GM23248 (cell line): ENCODE data around the gene LMNB1. TPM values are rescaled to one million over a fixed set of nuclear protein-coding genes. Genes with fewer than 3 reads are reported as not detected.
"Not testable (repeated sequence)": the region's sequence is repeated elsewhere in the genome, so short reads cannot be mapped to it uniquely, and the experiment has no call there.

ENCODE experiments used
- DNase-seq: peaks from one replicate; pipeline ENCODE4 v3.0.0-alpha.2; 2015
- H2AFZ ChIP-seq: fragments of 200-600 bp; sonication (generic); 2 replicates; pipeline ENCODE4 v1.6.1; 2016; ENCODE audit warnings: antibody characterized with exemption
- H3F3A ChIP-seq: fragments of 200-600 bp; sonication (generic); 2 replicates; pipeline ENCODE4 v1.6.1; 2016; ENCODE audit warnings: mild to moderate bottlenecking, antibody characterized with exemption, mixed run types; ENCODE audit not compliant: insufficient read depth
- H3K27ac ChIP-seq: fragments of 200-600 bp; sonication (generic); 2 replicates; pipeline ENCODE4 v1.5.1; 2016; ENCODE audit warnings: mild to moderate bottlenecking
- H3K27me3 ChIP-seq: fragments of 200-600 bp; sonication (generic); replicated peaks from 2 replicates; pipeline ENCODE4 v1.6.1; 2016; ENCODE audit warnings: mild to moderate bottlenecking; ENCODE audit not compliant: insufficient read depth
- H3K36me3 ChIP-seq: fragments of 200-600 bp; sonication (generic); 2 replicates; pipeline ENCODE4 v1.6.1; 2016; ENCODE audit warnings: low read depth, mild to moderate bottlenecking
- H3K4me1 ChIP-seq: fragments of 200-600 bp; sonication (generic); 2 replicates; pipeline ENCODE4 v1.6.1; 2016; ENCODE audit warnings: mild to moderate bottlenecking; ENCODE audit not compliant: insufficient read depth
- H3K4me2 ChIP-seq: fragments of 200-600 bp; sonication (generic); one replicate; pipeline ENCODE4 v1.6.1; 2016; ENCODE audit warnings: mild to moderate bottlenecking; ENCODE audit not compliant: unreplicated experiment
- H3K4me3 ChIP-seq: fragments of 200-600 bp; sonication (generic); 2 replicates; pipeline ENCODE4 v1.5.1; 2016; ENCODE audit warnings: mild to moderate bottlenecking
- H3K79me2 ChIP-seq: fragments of 200-600 bp; sonication (generic); 2 replicates; pipeline ENCODE4 v1.6.1; 2016; ENCODE audit warnings: mild to moderate bottlenecking; ENCODE audit not compliant: insufficient read depth
- H3K9ac ChIP-seq: fragments of 200-600 bp; sonication (generic); 2 replicates; pipeline ENCODE4 v1.6.1; 2016; ENCODE audit warnings: mild to moderate bottlenecking
- H3K9me2 ChIP-seq: fragments of 200-600 bp; sonication (generic); 2 replicates; pipeline ENCODE4 v1.6.1; 2016; ENCODE audit warnings: mixed run types, mild to moderate bottlenecking, moderate library complexity; ENCODE audit not compliant: insufficient read depth
- H3K9me3 ChIP-seq: fragments of 200-600 bp; sonication (generic); one replicate; pipeline ENCODE4 v1.6.1; 2017; ENCODE audit warnings: low read depth
- H4K20me1 ChIP-seq: fragments of 200-600 bp; sonication (generic); 2 replicates; pipeline ENCODE4 v1.6.0; 2016; ENCODE audit not compliant: insufficient read depth
- EZH2 ChIP-seq: fragments of 200-600 bp; sonication (generic); IDR thresholded peaks from 2 replicates; pipeline ENCODE4 v1.6.1; 2018; ENCODE audit warnings: antibody characterized with exemption, mild to moderate bottlenecking; ENCODE audit not compliant: insufficient read depth, poor library complexity, severe bottlenecking
- EZH2phosphoT487 ChIP-seq: fragments of 200-600 bp; sonication (generic); IDR thresholded peaks from 2 replicates; pipeline ENCODE4 v1.6.1; 2018; ENCODE audit warnings: antibody characterized with exemption, moderate library complexity, mild to moderate bottlenecking, low read depth; ENCODE audit not compliant: insufficient read depth
- WGBS, 2 experiments: methylation state at CpG; one replicate each; pipeline ENCODE4 v1.1.6; 2015 to 2017; ENCODE audit warnings: low lambda C conversion rate in 2 of 2, low coverage in 1 of 2; ENCODE audit errors: missing lambda C conversion rate in 2 of 2; 5-methylcytosine and 5-hydroxymethylcytosine counted together
- in situ Hi-C: fragments of 300-500 bp; cut with MboI; formaldehyde crosslinking; loops from 2 replicates; pipeline ENCODE4 v1.15.0; 2020
- polyA plus RNA-seq: library from polyadenylated mRNA; unstranded; fragments of >200 nt; fragmentation: Nextera tagmentation; extraction: Ambion mirVana; gene quantifications from 2 replicates; pipeline ENCODE4 v1.2.1, GENCODE V29; 2016
- total RNA-seq: library from RNA; depleted of rRNA; stranded (reverse); fragments of >200 nt; shearing (Covaris generic); gene quantifications from 2 replicates; pipeline ENCODE4 v1.2.3, GENCODE V29; 2014

The LMNB1 gene
- total and polyA plus RNA-seq, 2 experiments from 2014 or later: 4.3 to 44.1 TPM

DNA sequence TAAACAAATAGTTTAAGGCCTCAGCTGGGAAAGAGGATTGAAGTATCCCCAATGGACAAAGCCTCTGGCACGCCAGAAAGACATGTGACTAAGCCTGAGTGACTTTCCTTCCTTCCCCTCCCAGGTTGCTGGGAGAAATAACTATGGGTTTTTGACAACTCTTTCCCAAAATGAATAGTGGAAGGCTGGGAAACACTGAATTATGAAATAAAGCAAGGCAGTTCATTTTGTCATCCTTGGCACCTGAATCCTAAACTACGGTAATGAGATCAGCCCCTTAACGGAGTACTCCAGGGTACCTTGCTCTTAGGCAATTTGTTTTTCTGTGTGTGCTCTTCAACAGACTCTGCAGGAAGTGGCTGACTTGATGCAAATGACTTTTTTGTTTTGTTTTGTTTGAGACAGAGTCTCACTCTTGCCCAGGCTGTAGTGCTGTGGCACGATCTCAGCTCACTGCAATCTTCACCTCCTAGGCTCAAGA is 75.2 kb downstream of the LMNB1 start:
- H3K36me3 ChIP-seq: no peaks in the 10 kb centered on the region
- no peaks in the 10 kb centered on the region for H4K20me1 ChIP-seq
- H2AFZ ChIP-seq: no peak overlapping the region
- no peaks in the 10 kb centered on the region for H3K27me3 ChIP-seq
- no peaks in the 10 kb centered on the region for H3K4me1 ChIP-seq
- no peaks in the 10 kb centered on the region for H3K79me2 ChIP-seq
- H3K4me3 ChIP-seq: no peak overlapping the region
- no peak overlapping the region for H3K9ac ChIP-seq
- no peak overlapping the region for H3K27ac ChIP-seq
- whole genome bisulfite sequencing, 2 experiments: 39 to 40% methylated on average over 4 of the region's 4 CpGs
- peak; percentile 40 for DNase-seq
- no peaks in the 10 kb centered on the region for H3F3A ChIP-seq
- no peaks in the 10 kb centered on the region for H3K9me2 ChIP-seq
- no peaks in the 10 kb centered on the region for H3K9me3 ChIP-seq
- in situ Hi-C loops: no loop called here
- TF ChIP-seq EZH2 (no peak), EZH2phosphoT487 (no peak)
- H3K4me2 ChIP-seq: no peak overlapping the region

DNA sequence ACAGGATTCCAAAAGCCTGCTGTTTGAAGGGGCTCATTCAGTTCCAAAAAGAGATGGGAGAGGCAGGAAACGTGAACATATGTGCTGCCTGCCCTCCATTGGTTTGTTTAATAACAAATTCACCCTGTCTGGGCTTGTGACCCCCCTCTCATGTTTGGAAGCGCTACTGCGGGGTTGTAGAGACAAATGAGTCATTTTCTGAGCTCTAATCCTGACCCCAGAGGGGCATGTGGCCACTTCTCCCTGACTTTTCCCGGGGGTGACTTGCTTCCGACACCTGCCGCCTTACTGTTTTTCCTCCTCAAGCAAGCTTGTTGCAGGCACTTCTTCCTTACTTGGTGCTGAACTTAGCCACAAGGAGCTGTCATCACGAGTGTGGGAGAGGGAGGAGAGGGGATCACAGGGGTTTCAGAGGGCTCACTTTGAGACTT is 75.9 kb downstream of the LMNB1 start:
- no peaks in the 10 kb centered on the region for H3K9me3 ChIP-seq
- H3K4me2 ChIP-seq: no peak overlapping the region
- H3K79me2 ChIP-seq: no peaks in the 10 kb centered on the region
- H4K20me1 ChIP-seq: no peaks in the 10 kb centered on the region
- no peaks in the 10 kb centered on the region for H3K27me3 ChIP-seq
- no peaks in the 10 kb centered on the region for H3K36me3 ChIP-seq
- H3K9ac ChIP-seq: no peak overlapping the region
- no peaks in the 10 kb centered on the region for H3F3A ChIP-seq
- no peak overlapping the region for H3K27ac ChIP-seq
- H3K4me1 ChIP-seq: peaks cover 4% of the 10 kb centered on the region
- no peak for DNase-seq
- no peak overlapping the region for H3K4me3 ChIP-seq
- no peak for TF ChIP-seq EZH2phosphoT487
- no peak for TF ChIP-seq EZH2
- no peak overlapping the region for H2AFZ ChIP-seq
- no peaks in the 10 kb centered on the region for H3K9me2 ChIP-seq
- WGBS, 2 experiments: 71% methylated on average over 7 of the region's 7 CpGs
- in situ Hi-C loops: no loop called here

DNA sequence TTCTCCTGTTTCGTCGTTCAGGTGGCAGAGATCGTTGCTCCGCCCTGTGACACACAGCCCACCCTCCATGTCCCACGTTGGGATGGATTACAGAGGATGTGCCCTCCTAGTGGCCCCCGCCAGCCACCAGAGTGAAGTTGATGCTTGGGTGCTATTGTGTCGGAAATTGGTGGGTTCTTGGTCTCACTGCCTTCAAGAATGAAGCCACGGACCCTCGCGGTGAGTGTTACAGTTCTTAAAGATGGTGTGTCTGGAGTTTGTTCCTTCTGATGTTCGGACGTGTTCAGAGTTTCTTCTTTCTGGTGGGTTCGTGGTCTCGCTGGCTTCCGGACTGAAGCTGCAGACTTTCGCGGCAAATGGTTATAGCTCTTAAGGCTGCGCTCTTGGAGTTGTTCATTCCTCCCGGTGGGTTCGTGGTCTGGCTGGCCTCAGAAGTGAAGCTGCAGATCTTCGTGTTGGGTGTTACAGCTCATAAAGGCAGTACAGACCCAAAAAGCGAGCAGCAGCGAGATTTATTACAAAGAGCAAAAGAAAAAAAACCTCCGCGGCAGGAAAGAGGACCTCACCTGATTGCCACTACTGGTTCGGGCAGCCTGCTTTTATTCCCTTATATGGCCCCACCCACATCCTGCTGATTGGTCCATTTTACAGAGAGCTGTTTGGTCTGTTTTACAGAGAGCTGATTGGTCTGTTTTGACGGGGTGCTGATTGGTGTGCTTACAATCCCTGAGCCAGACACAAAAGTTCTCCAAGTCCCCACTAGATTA is 76.8 kb downstream of the LMNB1 start:
- H3K4me1 ChIP-seq, H3K27me3 ChIP-seq, H3K9me3 ChIP-seq, H3K36me3 ChIP-seq, H3K4me2 ChIP-seq, H3K79me2 ChIP-seq, DNase-seq, H3K27ac ChIP-seq, H3K4me3 ChIP-seq, H4K20me1 ChIP-seq, H2AFZ ChIP-seq, H3K9ac ChIP-seq, H3K9me2 ChIP-seq, H3F3A ChIP-seq, in situ Hi-C loops: not testable (repeated sequence)
- WGBS, 2 experiments: 95 to 97% methylated on average over 26 to 27 of the region's 27 CpGs

DNA sequence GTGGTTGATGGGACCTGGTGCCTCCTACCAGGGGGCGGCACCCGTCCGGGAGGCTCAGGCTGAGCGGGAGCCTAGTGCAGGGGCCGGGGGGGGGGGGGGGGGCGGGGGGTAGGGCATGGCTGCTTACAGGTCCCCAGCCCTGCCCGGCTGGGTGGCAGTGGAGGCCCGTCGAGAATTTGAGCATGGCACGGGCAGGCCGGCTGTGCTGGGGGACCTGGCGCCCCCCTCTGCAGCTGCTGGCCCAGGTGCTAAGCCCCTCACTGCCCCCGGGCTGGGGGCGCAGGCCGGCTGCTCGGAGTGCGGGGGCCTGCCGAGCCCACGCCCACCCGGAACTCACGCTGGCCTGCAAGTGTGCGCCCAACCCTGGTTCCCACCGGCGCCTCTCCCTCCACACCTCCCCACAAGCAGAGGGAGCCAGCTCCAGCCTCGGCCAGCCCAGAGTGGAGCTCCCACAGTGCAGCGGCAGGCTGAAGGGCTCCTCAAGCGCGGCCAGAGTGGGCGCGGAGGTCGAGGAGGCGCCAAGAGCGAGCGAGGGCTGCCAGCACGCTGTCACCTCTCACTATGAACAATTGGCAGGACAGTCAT is 77.7 kb downstream of the LMNB1 start:
- Histone ChIP-seq H3K9me3 (no peaks in the 10 kb centered on the region), H3K4me3 (no peak overlapping the region), H3K4me1 (peaks cover 5% of the 10 kb centered on the region), H4K20me1 (no peaks in the 10 kb centered on the region), H3K27ac (no peak overlapping the region), H3F3A (no peaks in the 10 kb centered on the region), H3K36me3 (no peaks in the 10 kb centered on the region), H3K9ac (no peak overlapping the region), H2AFZ (no peak overlapping the region), H3K9me2 (no peaks in the 10 kb centered on the region), H3K27me3 (no peaks in the 10 kb centered on the region), H3K4me2 (no peak overlapping the region), H3K79me2 (no peaks in the 10 kb centered on the region)
- in situ Hi-C loops: no loop called here
- WGBS, 2 experiments: 96 to 98% methylated on average over 21 to 30 of the region's 35 CpGs
- no peak for DNase-seq
- no peak for TF ChIP-seq EZH2phosphoT487
- no peak for TF ChIP-seq EZH2
